Lower lobe of right lung (tissue), 2 donors: ENCODE results near the gene NMU. TPM values are rescaled to one million over a fixed set of nuclear protein-coding genes. Genes with fewer than 3 reads are reported as not detected.

Experiments used
- ATAC-seq, 2 donors: fragments of 200-7000 bp; cut with Tn5 transposase; one replicate each; pipeline ENCODE4 v1.9.1; 2020 to 2022; ENCODE audit warnings: mild to moderate bottlenecking in 2 of 2, moderate library complexity in 2 of 2
- DNase-seq: peaks from one replicate; pipeline ENCODE4 v3.0.0-alpha.2; 2020
- H3K27ac ChIP-seq: fragments of 200-600 bp; one replicate; pipeline ENCODE4 v1.8.0; 2022
- H3K27me3 ChIP-seq: fragments of 200-600 bp; one replicate; pipeline ENCODE4 v1.8.0; 2022; ENCODE audit warnings: low read depth
- H3K36me3 ChIP-seq: fragments of 200-600 bp; one replicate; pipeline ENCODE4 v1.8.0; 2022; ENCODE audit warnings: mild to moderate bottlenecking
- H3K4me1 ChIP-seq: fragments of 200-600 bp; one replicate; pipeline ENCODE4 v1.8.0; 2022
- H3K4me3 ChIP-seq: fragments of 200-600 bp; one replicate; pipeline ENCODE4 v1.8.0; 2022; ENCODE audit warnings: mild to moderate bottlenecking
- H3K9me3 ChIP-seq: fragments of 200-600 bp; one replicate; pipeline ENCODE4 v1.8.0; 2022
- CTCF ChIP-seq: fragments of 200-600 bp; IDR thresholded peaks from one replicate; pipeline ENCODE4 v1.8.0; 2022; ENCODE audit warnings: antibody characterized with exemption, mild to moderate bottlenecking
- intact Hi-C: fragments of 100-400 bp; cut with DNase I; formaldehyde crosslinking; loops from one replicate; pipeline ENCODE4 v1.11.0; 2022
- total RNA-seq: library from RNA; stranded (reverse); fragmentation: NEBNext Ultra II Directional; extraction: Animal tissue kit (Norgen Biotek cat#: 25700); gene quantifications from one replicate; pipeline ENCODE4 v1.2.1, GENCODE V29; 2021
- donor health status: DM: no; HTN: yes; CAD: no; lungs with severe emphysema.

Gene NMU
- total RNA-seq, 1 donor from 2014 or later = 0.83 TPM

GRCh38 chr4:55675196-55675793 is 39.2 kb upstream of the NMU start:
- H3K4me3 ChIP-seq = no peak overlapping the region
- H3K9me3 ChIP-seq = no peaks in the 10 kb centered on the region
- intact Hi-C loops = no loop called here
- DNase-seq (no peak), ATAC-seq (no peak)
- H3K36me3 ChIP-seq = no peaks in the 10 kb centered on the region
- no peaks in the 10 kb centered on the region for H3K27me3 ChIP-seq
- TF ChIP-seq CTCF = no peak
- H3K4me1 ChIP-seq = no peaks in the 10 kb centered on the region
- no peak overlapping the region for H3K27ac ChIP-seq

GRCh38 chr4:55673424-55673823 is 37.3 kb upstream of the NMU start:
- no peaks in the 10 kb centered on the region for H3K4me1 ChIP-seq
- no peaks in the 10 kb centered on the region for H3K27me3 ChIP-seq
- DNase-seq (no peak), ATAC-seq (no peak)
- no peaks in the 10 kb centered on the region for H3K9me3 ChIP-seq
- intact Hi-C loops = no loop called here
- no peak overlapping the region for H3K4me3 ChIP-seq
- no peak overlapping the region for H3K27ac ChIP-seq
- no peak for TF ChIP-seq CTCF
- no peaks in the 10 kb centered on the region for H3K36me3 ChIP-seq

- no peak overlapping the region for H3K4me3 ChIP-seq
- H3K27me3 ChIP-seq = no peaks in the 10 kb centered on the region
- H3K36me3 ChIP-seq = no peaks in the 10 kb centered on the region
- H3K4me1 ChIP-seq = no peaks in the 10 kb centered on the region
- no peaks in the 10 kb centered on the region for H3K9me3 ChIP-seq
- TF ChIP-seq CTCF = no peak
- no peak overlapping the region for H3K27ac ChIP-seq
- ATAC-seq = no peak
- no peak for DNase-seq
- intact Hi-C loops = no loop called here
These were observed 35.6 kb upstream of the NMU start for GRCh38 chr4:55671667-55672066.

GRCh38 chr4:55670695-55671094 is 34.6 kb upstream of the NMU start:
- Histone ChIP-seq H3K27ac (no peak overlapping the region), H3K27me3 (no peaks in the 10 kb centered on the region), H3K9me3 (no peaks in the 10 kb centered on the region), H3K4me1 (no peaks in the 10 kb centered on the region), H3K4me3 (no peak overlapping the region), H3K36me3 (no peaks in the 10 kb centered on the region)
- no peak for TF ChIP-seq CTCF
- intact Hi-C loops = no loop called here
- no peak for ATAC-seq
- DNase-seq = no peak

GRCh38 chr4:55668449-55668848 is 32.4 kb upstream of the NMU start:
- ATAC-seq (no peak), DNase-seq (no peak)
- H3K9me3 ChIP-seq = no peaks in the 10 kb centered on the region
- TF ChIP-seq CTCF = no peak
- intact Hi-C loops = no loop called here
- H3K27ac ChIP-seq = no peak overlapping the region
- no peaks in the 10 kb centered on the region for H3K27me3 ChIP-seq
- H3K4me1 ChIP-seq = no peaks in the 10 kb centered on the region
- H3K36me3 ChIP-seq = no peaks in the 10 kb centered on the region
- no peak overlapping the region for H3K4me3 ChIP-seq

- H3K4me3 ChIP-seq = no peak overlapping the region
- no peaks in the 10 kb centered on the region for H3K9me3 ChIP-seq
- intact Hi-C loops = no loop called here
- no peak for TF ChIP-seq CTCF
- H3K27ac ChIP-seq = no peak overlapping the region
- H3K27me3 ChIP-seq = no peaks in the 10 kb centered on the region
- peaks cover 7% of the 10 kb centered on the region for H3K4me1 ChIP-seq
- H3K36me3 ChIP-seq = no peaks in the 10 kb centered on the region
- DNase-seq (no peak), ATAC-seq (no peak)
These were observed 30.4 kb upstream of the NMU start for GRCh38 chr4:55666535-55666934.
